GM12891 (cell line): ENCODE data around the gene HOXC13.

ENCODE experiments used
- POLR2A ChIP-seq: IDR thresholded peaks from 2 replicates; pipeline ENCODE4 v1.6.1; 2011; ENCODE audit warnings: low read depth, low read length, control low read depth
- POLR2AphosphoS5 ChIP-seq: IDR thresholded peaks from 2 replicates; pipeline ENCODE4 v1.6.1; 2011; ENCODE audit warnings: low read depth, low read length, control low read depth

GRCh38 chr12:53935383-53936341 is 3.0 kb upstream of the HOXC13 start:
- TF ChIP-seq POLR2A = no peak
- no peak for TF ChIP-seq POLR2AphosphoS5
